LNCaP clone FGC (cell line): Measurements from ENCODE around the gene NKAIN2.
"Not testable (repeated sequence)": the region's sequence is repeated elsewhere in the genome, so short reads cannot be mapped to it uniquely, and the experiment has no call there.

Experiments used
- DNase-seq: peaks from one replicate; pipeline ENCODE4 v3.0.0-alpha.2; 2011; ENCODE audit warnings: low read depth
- H3K4me3 ChIP-seq: 2 replicates; pipeline ENCODE4 v1.5.1; 2011; ENCODE audit warnings: mild to moderate bottlenecking, low read depth, low read length, control low read depth
- CTCF ChIP-seq: IDR thresholded peaks from 2 replicates; pipeline ENCODE4 v1.5.1; 2012; ENCODE audit warnings: mild to moderate bottlenecking; ENCODE audit not compliant: control insufficient read depth, insufficient read depth; ENCODE audit errors: extremely low read depth

Gene NKAIN2

GRCh38 chr6:124330197-124330596 is 526.5 kb downstream of the NKAIN2 start:
- no peak for DNase-seq
- TF ChIP-seq CTCF = no peak
- no peak overlapping the region for H3K4me3 ChIP-seq

- no peak for TF ChIP-seq CTCF
- DNase-seq = no peak
These were observed 530.7 kb downstream of the NKAIN2 start for GRCh38 chr6:124334359-124334758.

GRCh38 chr6:124339610-124340334 is 536.1 kb downstream of the NKAIN2 start:
- TF ChIP-seq CTCF = no peak
- DNase-seq = no peak
- H3K4me3 ChIP-seq = no peak overlapping the region

More at GRCh38 chr6:124334359-124334758, 530.7 kb downstream of the NKAIN2 start:
- no peak overlapping the region for H3K4me3 ChIP-seq

GRCh38 chr6:124348339-124348738 is 544.7 kb downstream of the NKAIN2 start:
- DNase-seq, H3K4me3 ChIP-seq: not testable (repeated sequence)

- no peak for TF ChIP-seq CTCF
- no peak overlapping the region for H3K4me3 ChIP-seq
- DNase-seq = no peak
These were observed 551.5 kb downstream of the NKAIN2 start for GRCh38 chr6:124355146-124355545.

- no peak overlapping the region for H3K4me3 ChIP-seq
- no peak for DNase-seq
- no peak for TF ChIP-seq CTCF
These were observed 552.7 kb downstream of the NKAIN2 start for GRCh38 chr6:124356276-124356810.

GRCh38 chr6:124356811-124357210 is 553.1 kb downstream of the NKAIN2 start:
- no peak for DNase-seq
- no peak for TF ChIP-seq CTCF

More at GRCh38 chr6:124356811-124357210, 553.1 kb downstream of the NKAIN2 start:
- no peak overlapping the region for H3K4me3 ChIP-seq
